Upper lobe of right lung (tissue), 1 donor: ENCODE data around the gene ABCA2. TPM values are rescaled to one million over a fixed set of nuclear protein-coding genes. Genes with fewer than 3 reads are reported as not detected.

ENCODE experiments used
- ATAC-seq: fragments of 200-7000 bp; cut with Tn5 transposase; one replicate; pipeline ENCODE4 v1.9.1; 2020; ENCODE audit warnings: mild to moderate bottlenecking, moderate library complexity
- DNase-seq: peaks from one replicate; pipeline ENCODE4 v3.0.0-alpha.2; 2020
- H3K27ac ChIP-seq: fragments of 200-600 bp; one replicate; pipeline ENCODE4 v1.8.0; 2022
- H3K27me3 ChIP-seq: fragments of 200-600 bp; one replicate; pipeline ENCODE4 v1.8.0; 2022; ENCODE audit warnings: mild to moderate bottlenecking
- H3K36me3 ChIP-seq: fragments of 200-600 bp; one replicate; pipeline ENCODE4 v1.8.0; 2022
- H3K4me1 ChIP-seq: fragments of 200-600 bp; one replicate; pipeline ENCODE4 v1.8.0; 2022
- H3K4me3 ChIP-seq: fragments of 200-600 bp; one replicate; pipeline ENCODE4 v1.8.0; 2022; ENCODE audit warnings: mild to moderate bottlenecking
- H3K9me3 ChIP-seq: fragments of 200-600 bp; one replicate; pipeline ENCODE4 v1.8.0; 2022
- CTCF ChIP-seq: fragments of 200-600 bp; IDR thresholded peaks from one replicate; pipeline ENCODE4 v1.8.0; 2022; ENCODE audit warnings: antibody characterized with exemption
- intact Hi-C: fragments of 100-400 bp; cut with DNase I; formaldehyde crosslinking; loops from one replicate; pipeline ENCODE4 v1.11.0; 2022
- total RNA-seq: library from RNA; stranded (reverse); fragmentation: NEBNext Ultra II Directional; extraction: Animal tissue kit (Norgen Biotek cat#: 25700); gene quantifications from one replicate; pipeline ENCODE4 v1.2.1, GENCODE V29; 2021
- donor health status: DM: no; HTN: yes; CAD: no; lungs with severe emphysema.

ABCA2 gene
- total RNA-seq, 1 donor from 2014 or later, result 44.3 TPM

GRCh38 chr9:137023157-137023556, 4.9 kb downstream of the ABCA2 start:
- no peak overlapping the region for H3K27ac ChIP-seq
- intact Hi-C loops, result no loop called here
- no peaks in the 10 kb centered on the region for H3K27me3 ChIP-seq
- no peaks in the 10 kb centered on the region for H3K9me3 ChIP-seq
- ATAC-seq, result no peak
- peaks cover 11% of the 10 kb centered on the region for H3K4me1 ChIP-seq
- TF ChIP-seq CTCF, result no peak
- DNase-seq, result no peak
- no peaks in the 10 kb centered on the region for H3K36me3 ChIP-seq
- H3K4me3 ChIP-seq, result no peak overlapping the region

GRCh38 chr9:137022662-137023008, 5.4 kb downstream of the ABCA2 start:
- TF ChIP-seq CTCF, result no peak
- H3K4me3 ChIP-seq, result no peak overlapping the region
- H3K27ac ChIP-seq, result no peak overlapping the region
- intact Hi-C loops, result no loop called here
- H3K4me1 ChIP-seq, result peaks cover 11% of the 10 kb centered on the region
- no peaks in the 10 kb centered on the region for H3K27me3 ChIP-seq
- no peaks in the 10 kb centered on the region for H3K9me3 ChIP-seq
- DNase-seq (no peak), ATAC-seq (no peak)
- H3K36me3 ChIP-seq, result no peaks in the 10 kb centered on the region

GRCh38 chr9:137021979-137022661, 5.9 kb downstream of the ABCA2 start:
- Histone ChIP-seq H3K9me3 (no peaks in the 10 kb centered on the region), H3K36me3 (no peaks in the 10 kb centered on the region), H3K4me3 (no peak overlapping the region), H3K4me1 (peaks cover 6% of the 10 kb centered on the region), H3K27ac (no peak overlapping the region), H3K27me3 (no peaks in the 10 kb centered on the region)
- intact Hi-C loops, result no loop called here
- peak; percentile 81 for DNase-seq
- TF ChIP-seq CTCF, result no peak
- ATAC-seq, result peak; percentile 74

- Histone ChIP-seq H3K27me3 (no peaks in the 10 kb centered on the region), H3K4me3 (no peak overlapping the region), H3K36me3 (no peaks in the 10 kb centered on the region), H3K27ac (no peak overlapping the region), H3K9me3 (no peaks in the 10 kb centered on the region), H3K4me1 (peaks cover 3% of the 10 kb centered on the region)
- no peak for ATAC-seq
- DNase-seq, result no peak
- no peak for TF ChIP-seq CTCF
- intact Hi-C loops, result no loop called here
Observed at GRCh38 chr9:137021568-137021978, 6.5 kb downstream of the ABCA2 start.

DNA sequence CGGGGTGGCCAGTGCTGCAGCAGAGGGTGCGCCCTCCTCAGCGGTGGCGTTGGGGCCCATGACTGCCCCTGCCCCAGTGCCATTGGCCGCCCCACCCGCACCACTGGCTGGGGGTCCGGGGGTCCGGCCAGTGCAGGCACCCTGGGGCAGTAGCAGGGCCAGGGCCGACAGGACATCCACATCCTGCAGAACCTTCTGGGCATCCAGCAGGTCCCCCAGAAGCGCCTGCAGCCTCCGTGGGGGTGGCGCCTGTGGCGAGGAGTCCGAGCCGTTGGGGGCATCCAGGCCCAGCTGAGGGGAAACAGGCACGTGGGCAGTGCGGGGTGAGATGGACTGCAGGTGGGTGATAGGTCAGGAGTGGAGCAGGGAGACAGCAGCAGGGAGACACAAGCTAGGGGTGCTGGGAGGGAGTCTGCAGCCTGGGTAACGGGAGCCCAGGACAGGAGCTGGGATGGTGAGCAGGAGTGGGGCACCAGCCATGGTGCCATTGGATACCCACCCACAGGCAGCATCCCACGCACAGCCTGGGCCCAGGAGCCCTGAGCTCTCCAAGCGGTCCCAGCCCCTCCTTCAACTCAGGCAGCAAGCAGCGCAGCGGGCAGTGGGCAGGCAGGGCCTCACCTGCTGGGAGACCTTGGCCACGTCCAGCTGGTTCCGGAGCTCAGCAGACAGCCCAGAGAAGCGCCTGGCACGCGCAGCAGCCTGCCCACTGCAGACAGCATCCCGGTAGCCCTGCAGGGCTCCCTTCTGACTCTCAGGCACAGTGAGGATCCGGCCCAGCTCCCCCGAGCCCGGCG, 7.1 kb downstream of the ABCA2 start:
- Histone ChIP-seq H3K27me3 (no peaks in the 10 kb centered on the region), H3K4me1 (no peaks in the 10 kb centered on the region), H3K9me3 (no peaks in the 10 kb centered on the region), H3K27ac (no peak overlapping the region), H3K36me3 (peaks cover 5% of the 10 kb centered on the region), H3K4me3 (no peak overlapping the region)
- ATAC-seq (no peak), DNase-seq (no peak)
- intact Hi-C loops, result no loop called here
- TF ChIP-seq CTCF, result no peak
